HepG2 (cell line): Measurements from ENCODE around the gene PLCD4. TPM values are rescaled to one million over a fixed set of nuclear protein-coding genes. Genes with fewer than 3 reads are reported as not detected.

Source experiments
- DPF2 ChIP-seq: sonication (generic); formaldehyde crosslinking; IDR thresholded peaks from 2 replicates; pipeline ENCODE4 v1.4.0; 2020; ENCODE audit warnings: mild to moderate bottlenecking, low read depth, missing genetic modification reagents, borderline replicate concordance
- EP300 ChIP-seq, 3 experiments: sonication (generic) in 1 of 3; formaldehyde crosslinking in 1 of 3; IDR thresholded peaks; 2 replicates each; pipeline versions ENCODE4 v1.5.1 to v1.6.1; 2011 to 2020; ENCODE audit warnings: low read depth in 2 of 3, low read length in 2 of 3, borderline replicate concordance in 1 of 3, improper control_type of control experiment in 1 of 3, mild to moderate bottlenecking in 1 of 3, missing genetic modification reagents in 1 of 3, moderate library complexity in 1 of 3
- ERF ChIP-seq: IDR thresholded peaks from 2 replicates; pipeline ENCODE4 v1.6.1; 2018; ENCODE audit warnings: missing biosample characterization, missing genetic modification reagents
- FIP1L1 ChIP-seq: fragments of 200-400 bp; formaldehyde crosslinking; IDR thresholded peaks from 2 replicates; pipeline ENCODE4 v1.6.1; 2018; ENCODE audit warnings: low read depth, mild to moderate bottlenecking, low read length, moderate library complexity, borderline replicate concordance; ENCODE audit not compliant: insufficient read depth
- GTF2F1 ChIP-seq: fragments of 150-350 bp; IDR thresholded peaks from 2 replicates; pipeline ENCODE4 v1.6.1; 2014; ENCODE audit warnings: low read length
- HHEX ChIP-seq: IDR thresholded peaks from 2 replicates; pipeline ENCODE4 v1.6.1; 2016; ENCODE audit warnings: control low read depth
- JARID2 ChIP-seq: sonication (generic); formaldehyde crosslinking; IDR thresholded peaks from 2 replicates; pipeline ENCODE4 v1.8.1; 2023; ENCODE audit warnings: missing genetic modification reagents, inconsistent platforms; ENCODE audit not compliant: insufficient replicate concordance
- NFKB2 ChIP-seq: sonication (generic); formaldehyde crosslinking; IDR thresholded peaks from 2 replicates; pipeline ENCODE4 v1.4.0; 2020; ENCODE audit warnings: missing genetic modification reagents, borderline replicate concordance
- SUZ12 ChIP-seq: fragments of 150-350 bp; IDR thresholded peaks from 2 replicates; pipeline ENCODE4 v1.6.1; 2014; ENCODE audit warnings: low read depth, low read length
- ZNF350 ChIP-seq: sonication (generic); formaldehyde crosslinking; IDR thresholded peaks from 2 replicates; pipeline ENCODE4 v1.4.0; 2020; ENCODE audit warnings: mild to moderate bottlenecking, low read depth, missing genetic modification reagents, borderline replicate concordance
- ZNF883 ChIP-seq: sonication (generic); formaldehyde crosslinking; IDR thresholded peaks from 2 replicates; pipeline ENCODE4 v1.5.1; 2020; ENCODE audit warnings: mild to moderate bottlenecking, missing genetic modification reagents; ENCODE audit errors: not compliant biosample characterization
- polyA plus RNA-seq, 8 experiments: library from polyadenylated mRNA; depleted of rRNA in 3 of 8; stranded (reverse) in 7 of 8; unstranded in 1 of 8; fragments of >200 nt; fragmentation: Illumina TruSeq in 4 of 8; extraction: Trizol in 4 of 8; gene quantifications; 2 replicates each; pipeline versions ENCODE4 v1.2.1 to v1.2.3, GENCODE V29; 2011 to 2016; ENCODE audit warnings: low read depth in 4 of 8, missing spikeins in 1 of 8, mixed read lengths in 1 of 8; ENCODE audit not compliant: insufficient read depth in 1 of 8
- total RNA-seq, 5 experiments: library from RNA; depleted of rRNA; stranded (reverse); fragments of >200 nt; fragmentation: Illumina TruSeq; extraction: Trizol; gene quantifications; 2 replicates each; pipeline ENCODE4 v1.2.3, GENCODE V29; 2016; ENCODE audit warnings: low read depth in 1 of 5
- TF ChIP-seq, protein P1 (sequence below), 2 experiments: sonication (generic) in 1 of 2; formaldehyde crosslinking in 1 of 2; IDR thresholded peaks; 2 replicates each; pipeline versions ENCODE4 v1.6.1 to v1.9.0; 2014 to 2022; ENCODE audit warnings: antibody characterized with exemption in 1 of 2, borderline replicate concordance in 1 of 2, inconsistent platforms in 1 of 2, low read depth in 1 of 2, missing genetic modification reagents in 1 of 2
- TF ChIP-seq, protein P2 (sequence below): sonication (generic); formaldehyde crosslinking; IDR thresholded peaks from 2 replicates; pipeline ENCODE4 v1.8.1; 2023; ENCODE audit warnings: mild to moderate bottlenecking, missing genetic modification reagents, borderline replicate concordance
- TF ChIP-seq, protein P3 (sequence below): sonication (generic); formaldehyde crosslinking; IDR thresholded peaks from 2 replicates; pipeline ENCODE4 v1.5.1; 2020; ENCODE audit warnings: mild to moderate bottlenecking, missing genetic modification reagents, borderline replicate concordance

The PLCD4 gene
- total and polyA plus RNA-seq, 2 of the 13 experiments (the other 11 are each of a cell fraction or from before 2014, with no cell fraction given), result 0.26 TPM; not detected in 1

DNA sequence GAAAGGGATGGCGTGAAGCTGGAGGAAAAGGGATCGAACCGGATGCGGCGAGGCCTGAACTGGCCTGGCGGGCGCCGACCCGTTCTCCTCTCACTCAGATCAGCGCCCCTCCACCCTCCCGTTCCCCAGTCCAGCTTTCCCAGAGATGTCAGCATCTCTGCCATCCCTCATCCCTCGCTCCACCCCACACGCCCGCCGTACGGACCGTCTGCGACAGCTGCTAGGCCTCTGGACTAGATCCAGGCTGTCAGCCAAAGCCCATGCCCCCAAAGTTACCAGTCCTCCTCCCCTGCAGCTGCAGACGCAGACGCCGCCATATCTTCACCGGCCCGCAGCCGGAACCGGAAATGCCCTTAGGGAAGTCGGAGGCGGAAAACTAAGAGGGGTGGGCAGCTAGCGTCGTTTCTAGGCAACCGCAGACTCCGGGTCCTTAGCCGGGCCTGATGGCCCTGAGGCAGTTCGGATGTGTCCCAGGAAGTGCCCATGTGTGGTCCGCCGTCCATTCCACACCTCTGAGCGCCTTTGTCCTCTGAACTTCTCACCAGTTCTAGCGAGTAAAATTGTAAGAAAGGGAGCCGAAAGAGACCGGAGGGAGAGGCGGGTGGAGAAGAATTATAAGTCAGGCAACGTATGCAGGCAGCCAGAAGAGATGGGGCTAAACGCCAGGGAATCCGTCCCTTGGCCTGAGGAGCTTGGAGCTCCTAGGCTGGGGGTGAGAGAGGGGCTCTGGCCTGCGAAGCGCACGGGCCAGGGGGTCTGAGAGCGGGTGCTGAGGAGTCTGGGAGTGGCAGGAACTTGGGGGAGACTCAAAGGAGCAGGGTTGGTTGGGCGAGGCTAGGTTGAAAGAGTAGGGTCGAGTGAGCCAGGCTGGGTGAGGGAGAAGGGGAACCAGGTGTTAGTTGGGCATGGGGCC is 64.2 kb downstream of the PLCD4 start, which contains the start of the genes RNF25 and STK36 (continued):
- peak; percentile 87 for TF ChIP-seq ERF (CRISPR knock-in tag)
- TF ChIP-seq, protein P1, sequence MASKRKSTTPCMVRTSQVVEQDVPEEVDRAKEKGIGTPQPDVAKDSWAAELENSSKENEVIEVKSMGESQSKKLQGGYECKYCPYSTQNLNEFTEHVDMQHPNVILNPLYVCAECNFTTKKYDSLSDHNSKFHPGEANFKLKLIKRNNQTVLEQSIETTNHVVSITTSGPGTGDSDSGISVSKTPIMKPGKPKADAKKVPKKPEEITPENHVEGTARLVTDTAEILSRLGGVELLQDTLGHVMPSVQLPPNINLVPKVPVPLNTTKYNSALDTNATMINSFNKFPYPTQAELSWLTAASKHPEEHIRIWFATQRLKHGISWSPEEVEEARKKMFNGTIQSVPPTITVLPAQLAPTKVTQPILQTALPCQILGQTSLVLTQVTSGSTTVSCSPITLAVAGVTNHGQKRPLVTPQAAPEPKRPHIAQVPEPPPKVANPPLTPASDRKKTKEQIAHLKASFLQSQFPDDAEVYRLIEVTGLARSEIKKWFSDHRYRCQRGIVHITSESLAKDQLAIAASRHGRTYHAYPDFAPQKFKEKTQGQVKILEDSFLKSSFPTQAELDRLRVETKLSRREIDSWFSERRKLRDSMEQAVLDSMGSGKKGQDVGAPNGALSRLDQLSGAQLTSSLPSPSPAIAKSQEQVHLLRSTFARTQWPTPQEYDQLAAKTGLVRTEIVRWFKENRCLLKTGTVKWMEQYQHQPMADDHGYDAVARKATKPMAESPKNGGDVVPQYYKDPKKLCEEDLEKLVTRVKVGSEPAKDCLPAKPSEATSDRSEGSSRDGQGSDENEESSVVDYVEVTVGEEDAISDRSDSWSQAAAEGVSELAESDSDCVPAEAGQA (IDR thresholded peaks at IDR 0.05; ENCODE audit: low read depth), result no peak
- TF ChIP-seq, protein P1 (CRISPR knock-in tag; IDR thresholded peaks at IDR 0.05; ENCODE audit: borderline replicate concordance), result no peak
- no peak for TF ChIP-seq HHEX (CRISPR knock-in tag)
- peak; percentile 25 for TF ChIP-seq ZNF883 (CRISPR knock-in tag)
- no peak for TF ChIP-seq DPF2
- peak; percentile 84; the same call in 1 of the 2 replicates for TF ChIP-seq NFKB2 (CRISPR knock-in tag)
- TF ChIP-seq GTF2F1, result no peak
- TF ChIP-seq SUZ12, result no peak
- TF ChIP-seq, protein P2, sequence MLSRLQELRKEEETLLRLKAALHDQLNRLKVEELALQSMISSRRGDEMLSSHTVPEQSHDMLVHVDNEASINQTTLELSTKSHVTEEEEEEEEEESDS (CRISPR knock-in tag), result 0 out of 2 replicates have a peak, but pooled peaks have one; percentile 28
- TF ChIP-seq, protein P3, sequence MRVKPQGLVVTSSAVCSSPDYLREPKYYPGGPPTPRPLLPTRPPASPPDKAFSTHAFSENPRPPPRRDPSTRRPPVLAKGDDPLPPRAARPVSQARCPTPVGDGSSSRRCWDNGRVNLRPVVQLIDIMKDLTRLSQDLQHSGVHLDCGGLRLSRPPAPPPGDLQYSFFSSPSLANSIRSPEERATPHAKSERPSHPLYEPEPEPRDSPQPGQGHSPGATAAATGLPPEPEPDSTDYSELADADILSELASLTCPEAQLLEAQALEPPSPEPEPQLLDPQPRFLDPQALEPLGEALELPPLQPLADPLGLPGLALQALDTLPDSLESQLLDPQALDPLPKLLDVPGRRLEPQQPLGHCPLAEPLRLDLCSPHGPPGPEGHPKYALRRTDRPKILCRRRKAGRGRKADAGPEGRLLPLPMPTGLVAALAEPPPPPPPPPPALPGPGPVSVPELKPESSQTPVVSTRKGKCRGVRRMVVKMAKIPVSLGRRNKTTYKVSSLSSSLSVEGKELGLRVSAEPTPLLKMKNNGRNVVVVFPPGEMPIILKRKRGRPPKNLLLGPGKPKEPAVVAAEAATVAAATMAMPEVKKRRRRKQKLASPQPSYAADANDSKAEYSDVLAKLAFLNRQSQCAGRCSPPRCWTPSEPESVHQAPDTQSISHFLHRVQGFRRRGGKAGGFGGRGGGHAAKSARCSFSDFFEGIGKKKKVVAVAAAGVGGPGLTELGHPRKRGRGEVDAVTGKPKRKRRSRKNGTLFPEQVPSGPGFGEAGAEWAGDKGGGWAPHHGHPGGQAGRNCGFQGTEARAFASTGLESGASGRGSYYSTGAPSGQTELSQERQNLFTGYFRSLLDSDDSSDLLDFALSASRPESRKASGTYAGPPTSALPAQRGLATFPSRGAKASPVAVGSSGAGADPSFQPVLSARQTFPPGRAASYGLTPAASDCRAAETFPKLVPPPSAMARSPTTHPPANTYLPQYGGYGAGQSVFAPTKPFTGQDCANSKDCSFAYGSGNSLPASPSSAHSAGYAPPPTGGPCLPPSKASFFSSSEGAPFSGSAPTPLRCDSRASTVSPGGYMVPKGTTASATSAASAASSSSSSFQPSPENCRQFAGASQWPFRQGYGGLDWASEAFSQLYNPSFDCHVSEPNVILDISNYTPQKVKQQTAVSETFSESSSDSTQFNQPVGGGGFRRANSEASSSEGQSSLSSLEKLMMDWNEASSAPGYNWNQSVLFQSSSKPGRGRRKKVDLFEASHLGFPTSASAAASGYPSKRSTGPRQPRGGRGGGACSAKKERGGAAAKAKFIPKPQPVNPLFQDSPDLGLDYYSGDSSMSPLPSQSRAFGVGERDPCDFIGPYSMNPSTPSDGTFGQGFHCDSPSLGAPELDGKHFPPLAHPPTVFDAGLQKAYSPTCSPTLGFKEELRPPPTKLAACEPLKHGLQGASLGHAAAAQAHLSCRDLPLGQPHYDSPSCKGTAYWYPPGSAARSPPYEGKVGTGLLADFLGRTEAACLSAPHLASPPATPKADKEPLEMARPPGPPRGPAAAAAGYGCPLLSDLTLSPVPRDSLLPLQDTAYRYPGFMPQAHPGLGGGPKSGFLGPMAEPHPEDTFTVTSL, result no peak
- no peak for TF ChIP-seq EP300 (IDR thresholded peaks at IDR 0.05; ENCODE audit: low read depth in 2 of 2, low read length in 2 of 2)
- peak; percentile 53; the same call in 1 of the 2 replicates for TF ChIP-seq EP300 (CRISPR knock-in tag; IDR thresholded peaks at IDR 0.05; ENCODE audit: borderline replicate concordance)
- TF ChIP-seq JARID2 (CRISPR knock-in tag), result no peak
- TF ChIP-seq ZNF350 (CRISPR knock-in tag), result peak; percentile 92
- no peak for TF ChIP-seq FIP1L1
